ENCODE measurements around the gene TUFT1.

TUFT1 gene

GRCh38 chr1:151574575-151575529 lies 34.7 kb downstream of the TUFT1 start:
- no peak overlapping the region for H3K4me3 Mint-ChIP-seq
- H3K27ac Mint-ChIP-seq: no peak overlapping the region
- peaks cover 3% of the 10 kb centered on the region for H3K36me3 Mint-ChIP-seq
- no peaks in the 10 kb centered on the region for H3K4me1 Mint-ChIP-seq (ENCODE audit: low read depth)
- H3K27me3 Mint-ChIP-seq: no peaks in the 10 kb centered on the region
- H3K9me3 Mint-ChIP-seq (ENCODE audit: low read depth): no peaks in the 10 kb centered on the region

- H3K27me3 Mint-ChIP-seq: no peaks in the 10 kb centered on the region
- no peak overlapping the region for H3K4me3 Mint-ChIP-seq
- no peaks in the 10 kb centered on the region for H3K9me3 Mint-ChIP-seq (ENCODE audit: low read depth)
- no peak overlapping the region for H3K27ac Mint-ChIP-seq
- H3K4me1 Mint-ChIP-seq (ENCODE audit: low read depth): no peaks in the 10 kb centered on the region
- peaks cover 3% of the 10 kb centered on the region for H3K36me3 Mint-ChIP-seq
Measured at GRCh38 chr1:151577173-151577572, 37.1 kb downstream of the TUFT1 start.

GRCh38 chr1:151578941-151579340 lies 38.8 kb downstream of the TUFT1 start:
- no peaks in the 10 kb centered on the region for H3K9me3 Mint-ChIP-seq (ENCODE audit: low read depth)
- no peak overlapping the region for H3K4me3 Mint-ChIP-seq
- H3K27me3 Mint-ChIP-seq: no peaks in the 10 kb centered on the region
- no peaks in the 10 kb centered on the region for H3K4me1 Mint-ChIP-seq (ENCODE audit: low read depth)
- no peak overlapping the region for H3K27ac Mint-ChIP-seq
- H3K36me3 Mint-ChIP-seq: peaks cover 3% of the 10 kb centered on the region

- no peaks in the 10 kb centered on the region for H3K27me3 Mint-ChIP-seq
- no peaks in the 10 kb centered on the region for H3K4me1 Mint-ChIP-seq (ENCODE audit: low read depth)
- no peaks in the 10 kb centered on the region for H3K9me3 Mint-ChIP-seq (ENCODE audit: low read depth)
- no peak overlapping the region for H3K4me3 Mint-ChIP-seq
- H3K36me3 Mint-ChIP-seq: peaks cover 3% of the 10 kb centered on the region
- no peak overlapping the region for H3K27ac Mint-ChIP-seq
Measured at GRCh38 chr1:151579436-151580225, 39.5 kb downstream of the TUFT1 start.

GRCh38 chr1:151581451-151581850 lies 41.3 kb downstream of the TUFT1 start:
- H3K9me3 Mint-ChIP-seq (ENCODE audit: low read depth): no peaks in the 10 kb centered on the region
- no peaks in the 10 kb centered on the region for H3K27me3 Mint-ChIP-seq
- no peak overlapping the region for H3K4me3 Mint-ChIP-seq
- no peaks in the 10 kb centered on the region for H3K36me3 Mint-ChIP-seq
- H3K27ac Mint-ChIP-seq: no peak overlapping the region
- no peaks in the 10 kb centered on the region for H3K4me1 Mint-ChIP-seq (ENCODE audit: low read depth)

- H3K4me1 Mint-ChIP-seq (ENCODE audit: low read depth): no peaks in the 10 kb centered on the region
- H3K9me3 Mint-ChIP-seq (ENCODE audit: low read depth): no peaks in the 10 kb centered on the region
- no peak overlapping the region for H3K4me3 Mint-ChIP-seq
- H3K27me3 Mint-ChIP-seq: no peaks in the 10 kb centered on the region
- no peak overlapping the region for H3K27ac Mint-ChIP-seq
- no peaks in the 10 kb centered on the region for H3K36me3 Mint-ChIP-seq
Measured at GRCh38 chr1:151581921-151582320, 41.8 kb downstream of the TUFT1 start.

GRCh38 chr1:151583796-151584195 lies 43.7 kb downstream of the TUFT1 start:
- Mint-ChIP-seq H3K36me3 (no peaks in the 10 kb centered on the region), H3K27ac (no peak overlapping the region), H3K9me3 (ENCODE audit: low read depth) (no peaks in the 10 kb centered on the region), H3K4me3 (no peak overlapping the region), H3K4me1 (ENCODE audit: low read depth) (no peaks in the 10 kb centered on the region), H3K27me3 (peaks cover 2% of the 10 kb centered on the region)

- Mint-ChIP-seq H3K36me3 (no peaks in the 10 kb centered on the region), H3K4me3 (no peak overlapping the region), H3K4me1 (ENCODE audit: low read depth) (no peaks in the 10 kb centered on the region), H3K27me3 (peaks cover 2% of the 10 kb centered on the region), H3K27ac (no peak overlapping the region), H3K9me3 (ENCODE audit: low read depth) (no peaks in the 10 kb centered on the region)
Measured at GRCh38 chr1:151584278-151584677, 44.2 kb downstream of the TUFT1 start.

- H3K4me1 Mint-ChIP-seq (ENCODE audit: low read depth): no peaks in the 10 kb centered on the region
Measured at GRCh38 chr1:151584780-151585179, 44.7 kb downstream of the TUFT1 start.

GRCh38 chr1:151585622-151586021 lies 45.5 kb downstream of the TUFT1 start:
- Mint-ChIP-seq H3K36me3 (peaks cover 3% of the 10 kb centered on the region), H3K4me1 (ENCODE audit: low read depth) (no peaks in the 10 kb centered on the region), H3K27me3 (peaks cover 5% of the 10 kb centered on the region), H3K27ac (no peak overlapping the region), H3K4me3 (no peak overlapping the region), H3K9me3 (ENCODE audit: low read depth) (no peaks in the 10 kb centered on the region)

More at GRCh38 chr1:151584780-151585179, 44.7 kb downstream of the TUFT1 start:
- H3K4me3 Mint-ChIP-seq: no peak overlapping the region
- H3K27me3 Mint-ChIP-seq: peaks cover 2% of the 10 kb centered on the region
- no peaks in the 10 kb centered on the region for H3K36me3 Mint-ChIP-seq
- H3K9me3 Mint-ChIP-seq (ENCODE audit: low read depth): no peaks in the 10 kb centered on the region
- H3K27ac Mint-ChIP-seq: no peak overlapping the region

- Mint-ChIP-seq H3K4me1 (ENCODE audit: low read depth) (peaks cover 7% of the 10 kb centered on the region), H3K27me3 (peaks cover 6% of the 10 kb centered on the region), H3K9me3 (ENCODE audit: low read depth) (no peaks in the 10 kb centered on the region), H3K4me3 (no peak overlapping the region), H3K27ac (no peak overlapping the region), H3K36me3 (peaks cover 3% of the 10 kb centered on the region)
Measured at GRCh38 chr1:151590961-151591360, 50.9 kb downstream of the TUFT1 start.

GRCh38 chr1:151593730-151594129 lies 53.6 kb downstream of the TUFT1 start:
- Mint-ChIP-seq H3K9me3 (ENCODE audit: low read depth) (no peaks in the 10 kb centered on the region), H3K4me3 (peak overlapping the region; percentile 70), H3K36me3 (peaks cover 3% of the 10 kb centered on the region), H3K27ac (no peak overlapping the region), H3K27me3 (peaks cover 4% of the 10 kb centered on the region), H3K4me1 (ENCODE audit: low read depth) (peaks cover 7% of the 10 kb centered on the region)

GRCh38 chr1:151594143-151594625 lies 54.1 kb downstream of the TUFT1 start:
- Mint-ChIP-seq H3K4me1 (ENCODE audit: low read depth) (peaks cover 7% of the 10 kb centered on the region), H3K27me3 (peaks cover 4% of the 10 kb centered on the region), H3K36me3 (peaks cover 3% of the 10 kb centered on the region), H3K4me3 (peak overlapping the region; percentile 70), H3K9me3 (ENCODE audit: low read depth) (no peaks in the 10 kb centered on the region), H3K27ac (peak overlapping the region; percentile 3)

- Mint-ChIP-seq H3K36me3 (no peaks in the 10 kb centered on the region), H3K27ac (no peak overlapping the region), H3K4me3 (no peak overlapping the region), H3K9me3 (ENCODE audit: low read depth) (no peaks in the 10 kb centered on the region), H3K4me1 (ENCODE audit: low read depth) (peaks cover 7% of the 10 kb centered on the region), H3K27me3 (peaks cover 2% of the 10 kb centered on the region)
Measured at GRCh38 chr1:151596166-151596953, 56.3 kb downstream of the TUFT1 start.

Measured in activated naive CD8-positive, alpha-beta T cell (primary cell).